KG1 (cell line): ENCODE measurements around the gene IGF2.

Experiments
- DNase-seq: peaks from one replicate; lab custom pipeline; 2025; lab: John Stamatoyannopoulos, UW

IGF2 gene

DNA sequence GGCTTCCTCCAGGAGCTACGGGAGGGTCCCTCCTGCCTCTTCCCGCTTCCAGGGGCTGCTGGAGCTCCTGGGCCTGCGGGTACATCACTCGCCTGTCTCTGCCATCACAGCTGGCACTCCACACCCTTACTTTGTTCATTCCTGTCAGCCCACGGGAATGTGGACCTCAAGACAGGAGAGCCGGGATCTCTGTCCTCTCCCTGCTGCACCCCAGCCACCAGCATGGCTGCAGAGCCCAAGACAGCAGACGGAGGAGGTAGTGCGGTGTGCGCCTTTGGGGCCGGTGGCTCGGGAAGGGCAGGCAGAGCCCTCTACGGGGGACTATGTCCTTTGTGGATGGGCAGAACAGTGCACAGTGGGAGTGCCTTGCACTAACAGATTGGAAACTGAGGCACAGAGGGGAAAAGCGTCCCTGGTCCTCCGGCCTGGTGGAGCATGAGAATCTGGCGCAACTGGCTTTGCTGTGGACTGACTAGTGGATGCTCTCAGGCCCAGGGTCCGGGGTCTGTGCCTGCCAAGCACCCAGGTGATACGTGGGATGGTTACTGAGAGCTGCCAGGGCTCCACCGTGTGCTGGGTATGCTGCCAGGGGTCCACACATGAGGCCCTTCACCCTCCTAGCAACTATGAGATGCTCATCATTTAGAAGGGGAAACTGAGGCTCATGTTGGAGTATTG, 47.3 kb downstream of the IGF2 start:
- no peak for DNase-seq

GRCh38 chr11:2091112-2091746, 48.0 kb downstream of the IGF2 start:
- no peak for DNase-seq

DNA sequence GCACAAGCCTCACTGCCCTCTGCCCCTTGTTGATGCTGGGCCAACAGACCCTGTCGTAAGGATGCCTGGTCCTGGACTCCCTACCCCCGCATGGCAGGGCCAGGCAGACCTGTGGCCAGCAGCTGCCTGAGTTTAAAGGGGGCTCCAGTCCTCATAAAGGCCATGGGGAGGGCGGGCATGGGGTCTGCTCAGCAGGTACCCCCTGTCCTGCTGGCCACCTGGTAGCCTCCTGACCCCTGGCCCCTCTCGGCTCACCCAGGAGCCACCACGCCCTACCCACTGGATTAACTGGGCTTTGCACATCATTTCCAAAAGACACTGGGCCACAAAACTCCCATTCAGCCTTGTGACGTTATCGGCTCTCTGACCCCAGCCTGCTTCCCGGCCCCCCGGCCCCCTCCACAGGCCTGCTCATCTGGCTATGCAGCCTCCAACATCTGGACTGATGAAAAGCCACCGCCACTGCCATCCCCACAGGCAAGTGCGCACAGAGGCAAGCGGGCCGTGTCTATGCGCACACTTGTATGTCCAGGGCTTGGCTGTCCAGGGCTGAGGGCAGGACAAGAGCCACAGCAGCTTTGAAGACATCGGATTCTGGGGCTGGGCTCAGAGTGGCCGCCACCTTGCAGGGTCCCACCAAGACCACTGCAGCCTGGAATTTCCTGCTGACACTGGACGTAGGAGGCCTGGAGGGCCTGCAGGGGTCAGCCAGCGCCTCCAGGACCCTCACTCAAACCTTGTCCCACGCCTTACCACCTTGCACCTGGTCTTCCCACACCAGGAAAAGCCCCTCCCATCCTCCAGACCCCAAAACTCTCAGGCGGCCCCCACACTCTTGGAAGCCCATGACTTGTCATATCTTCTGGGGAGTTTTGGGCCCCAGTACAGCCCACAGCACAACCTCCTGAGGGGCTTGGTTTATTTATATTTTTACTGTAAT, 48.7 kb downstream of the IGF2 start:
- no peak for DNase-seq

- DNase-seq, result no peak
Observed at GRCh38 chr11:2089536-2090165, 49.5 kb downstream of the IGF2 start.

- DNase-seq, result no peak
Observed at GRCh38 chr11:2088746-2089535, 50.2 kb downstream of the IGF2 start.

GRCh38 chr11:2088284-2088683, 50.9 kb downstream of the IGF2 start:
- no peak for DNase-seq

- no peak for DNase-seq
Observed at GRCh38 chr11:2086239-2087040, 52.7 kb downstream of the IGF2 start.

- no peak for DNase-seq
Observed at GRCh38 chr11:2085251-2086066, 53.7 kb downstream of the IGF2 start.

- DNase-seq, result no peak
Observed at GRCh38 chr11:2084721-2085120, 54.5 kb downstream of the IGF2 start.
